GM12874 (cell line): ENCODE results near the gene STK38.

Experiments used
- CTCF ChIP-seq: IDR thresholded peaks from 2 replicates; pipeline ENCODE4 v1.5.1; 2011; ENCODE audit warnings: low read depth, mild to moderate bottlenecking, control low read depth, low read length, moderate library complexity; ENCODE audit not compliant: insufficient read depth

The STK38 gene

GRCh38 chr6:36478051-36478526, 69.2 kb downstream of the STK38 start:
- no peak for TF ChIP-seq CTCF

GRCh38 chr6:36469946-36470345, 77.3 kb downstream of the STK38 start:
- TF ChIP-seq CTCF, result no peak

GRCh38 chr6:36469148-36469661, 78.1 kb downstream of the STK38 start:
- no peak for TF ChIP-seq CTCF

- no peak for TF ChIP-seq CTCF
Observed at GRCh38 chr6:36467625-36468024, 79.7 kb downstream of the STK38 start.

- no peak for TF ChIP-seq CTCF
Observed at GRCh38 chr6:36464233-36464632, 83.0 kb downstream of the STK38 start.

- no peak for TF ChIP-seq CTCF
Observed at GRCh38 chr6:36463676-36464075, 83.6 kb downstream of the STK38 start.

- no peak for TF ChIP-seq CTCF
Observed at GRCh38 chr6:36461646-36462045, 85.6 kb downstream of the STK38 start.
